HCT116 (cell line): ENCODE data around the gene AK5. TPM values are rescaled to one million over a fixed set of nuclear protein-coding genes. Genes with fewer than 3 reads are reported as not detected.

Experiments
- ATAC-seq: fragments of 200-7000 bp; cut with Tn5 transposase; 2 replicates; pipeline ENCODE4 v1.9.1; 2020; ENCODE audit warnings: mild to moderate bottlenecking, moderate library complexity
- BruUV-seq: library from RNA; stranded (reverse); fragments of 400-500 nt; replicated peaks from 2 replicates; lab custom pipeline; 2021; lab: Mats Ljungman, UMichigan
- CTCF ChIA-PET: fragments of 300-600 bp; sonication (Branson Sonifier 250); formaldehyde crosslinking; loops from one replicate; lab custom pipeline; 2021; ENCODE audit warnings: antibody characterized with exemption; lab: Charles Lee
- POLR2A ChIA-PET: fragments of 300-600, 350-600 bp; sonication (Branson Sonifier 250); formaldehyde crosslinking; loops from one replicate; lab custom pipeline; 2021; ENCODE audit warnings: antibody characterized with exemption; lab: Charles Lee
- RAD21 ChIA-PET, 2 experiments: fragments of 300-600 bp; sonication (Branson Sonifier 250); formaldehyde crosslinking; loops; one replicate each; lab custom pipeline; 2023; ENCODE audit warnings: low total read pairs in 2 of 2; ENCODE audit not compliant: uncharacterized antibody in 2 of 2, unreplicated experiment in 2 of 2, low non-redundant PET in 1 of 2; lab: Charles Lee
- DNase-seq: peaks from one replicate; pipeline ENCODE4 v3.0.0-alpha.2; 2010; ENCODE audit warnings: low read depth, low spot score
- H2AFZ ChIP-seq: fragments of 200-600 bp; shearing (Covaris generic), sonication (generic); 2 replicates; pipeline ENCODE4 v1.6.1; 2017; ENCODE audit warnings: low read depth, mixed run types, mixed read lengths, antibody characterized with exemption, low read length; ENCODE audit not compliant: poor library complexity, severe bottlenecking
- H3K27ac ChIP-seq: 2 replicates; pipeline ENCODE4 v1.5.1; 2012; ENCODE audit warnings: low read depth, low read length
- H3K27me3 ChIP-seq: fragments of 200-600 bp; sonication (generic); 2 replicates; pipeline ENCODE4 v1.6.1; 2016; ENCODE audit warnings: mixed run types, low read length, mixed read lengths; ENCODE audit not compliant: insufficient read depth
- H3K36me3 ChIP-seq, 2 experiments: fragments of 200-500 bp in 1 of 2; fragments of 200-600 bp in 1 of 2; sonication (Bioruptor generic) in 1 of 2; sonication (generic) in 1 of 2; 2 replicates each; pipeline versions ENCODE4 v1.5.1 to v1.6.1; 2014 to 2016; ENCODE audit warnings: low read length in 2 of 2, inconsistent platforms in 1 of 2, mixed read lengths in 1 of 2, mixed run types in 1 of 2; ENCODE audit not compliant: insufficient read depth in 2 of 2, control insufficient read depth in 1 of 2
- H3K4me1 ChIP-seq, 2 experiments: fragments of 200-600 bp in 1 of 2; sonication (generic) in 1 of 2; 2 replicates each; pipeline versions ENCODE4 v1.5.1 to v1.6.1; 2012 to 2017; ENCODE audit warnings: low read length in 2 of 2, inconsistent platforms in 1 of 2, mild to moderate bottlenecking in 1 of 2, mixed read lengths in 1 of 2, mixed run types in 1 of 2, moderate library complexity in 1 of 2; ENCODE audit not compliant: insufficient read depth in 2 of 2, control insufficient read depth in 1 of 2
- H3K4me2 ChIP-seq: fragments of 200-600 bp; sonication (generic); 2 replicates; pipeline ENCODE4 v1.6.1; 2017; ENCODE audit warnings: mixed run types, low read length, mixed read lengths
- H3K4me3 ChIP-seq, 2 experiments: fragments of 200-600 bp in 1 of 2; sonication (generic) in 1 of 2; replicated peaks in 1 of 2; 2 replicates each; pipeline ENCODE4 v1.5.1; 2011 to 2016; ENCODE audit warnings: low read length in 2 of 2, control low read depth in 1 of 2, low read depth in 1 of 2, mild to moderate bottlenecking in 1 of 2, mixed read lengths in 1 of 2, mixed run types in 1 of 2
- H3K79me2 ChIP-seq: fragments of 200-600 bp; sonication (generic); 2 replicates; pipeline ENCODE4 v1.6.1; 2017; ENCODE audit warnings: mild to moderate bottlenecking, mixed run types, low read length, moderate library complexity, mixed read lengths; ENCODE audit not compliant: insufficient read depth
- H3K9ac ChIP-seq: fragments of 200-600 bp; sonication (generic); 2 replicates; pipeline ENCODE4 v1.6.1; 2016; ENCODE audit warnings: low read length, mixed read lengths
- H3K9me2 ChIP-seq: fragments of 200-600 bp; sonication (generic), shearing (Covaris generic); 2 replicates; pipeline ENCODE4 v1.6.1; 2017; ENCODE audit warnings: mixed run types, mild to moderate bottlenecking, moderate library complexity; ENCODE audit not compliant: insufficient read depth
- H3K9me3 ChIP-seq, 2 experiments: fragments of 200-500 bp in 1 of 2; fragments of 200-600 bp in 1 of 2; sonication (Bioruptor generic) in 1 of 2; sonication (generic) in 1 of 2; 2 replicates each; pipeline ENCODE4 v1.6.1; 2014 to 2017; ENCODE audit warnings: low read length in 2 of 2, mixed read lengths in 2 of 2, inconsistent platforms in 1 of 2, low read depth in 1 of 2, mild to moderate bottlenecking in 1 of 2, mixed run types in 1 of 2, moderate library complexity in 1 of 2; ENCODE audit not compliant: control insufficient read depth in 1 of 2, insufficient read depth in 1 of 2
- H4K20me1 ChIP-seq: fragments of 200-600 bp; sonication (generic), shearing (Covaris generic); 2 replicates; pipeline ENCODE4 v1.6.1; 2017; ENCODE audit warnings: mixed run types, mild to moderate bottlenecking, moderate library complexity; ENCODE audit not compliant: insufficient read depth
- CEBPB ChIP-seq: IDR thresholded peaks from 2 replicates; pipeline ENCODE4 v1.6.1; 2012; ENCODE audit warnings: low read depth
- EGR1 ChIP-seq: IDR thresholded peaks from 2 replicates; pipeline ENCODE4 v1.6.1; 2012; ENCODE audit warnings: low read depth
- FOSL1 ChIP-seq: IDR thresholded peaks from 2 replicates; pipeline ENCODE4 v1.6.1; 2012; ENCODE audit warnings: low read depth
- SIN3A ChIP-seq: IDR thresholded peaks from 2 replicates; pipeline ENCODE4 v1.6.1; 2012; ENCODE audit warnings: low read depth
- SRF ChIP-seq: IDR thresholded peaks from 2 replicates; pipeline ENCODE4 v1.6.1; 2012; ENCODE audit warnings: low read depth
- YY1 ChIP-seq: IDR thresholded peaks from 2 replicates; pipeline ENCODE4 v1.6.1; 2011; ENCODE audit warnings: low read length, low read depth, moderate library complexity, mild to moderate bottlenecking; ENCODE audit not compliant: insufficient replicate concordance; ENCODE audit errors: extremely low read depth
- ZFX ChIP-seq: fragments of 450-650 bp; IDR thresholded peaks from 2 replicates; pipeline ENCODE4 v1.6.1; 2017
- intact Hi-C: fragments of 100-400 bp; cut with micrococcal nuclease; formaldehyde crosslinking; loops from 2 replicates; pipeline ENCODE4 v1.10.0; 2022
- total RNA-seq: library from RNA; stranded (reverse); gene quantifications from one replicate; pipeline ENCODE4 v1.2.1, GENCODE V29; 2021; ENCODE audit not compliant: unreplicated experiment
- TF ChIP-seq, protein P1 (sequence below): IDR thresholded peaks from 2 replicates; pipeline ENCODE4 v1.6.1; 2012; ENCODE audit warnings: low read depth
- TF ChIP-seq, protein P2 (sequence below): IDR thresholded peaks from 2 replicates; pipeline ENCODE4 v1.6.1; 2012

Gene AK5
- total RNA-seq, 1 experiment from 2014 or later, result 0.22 TPM

DNA sequence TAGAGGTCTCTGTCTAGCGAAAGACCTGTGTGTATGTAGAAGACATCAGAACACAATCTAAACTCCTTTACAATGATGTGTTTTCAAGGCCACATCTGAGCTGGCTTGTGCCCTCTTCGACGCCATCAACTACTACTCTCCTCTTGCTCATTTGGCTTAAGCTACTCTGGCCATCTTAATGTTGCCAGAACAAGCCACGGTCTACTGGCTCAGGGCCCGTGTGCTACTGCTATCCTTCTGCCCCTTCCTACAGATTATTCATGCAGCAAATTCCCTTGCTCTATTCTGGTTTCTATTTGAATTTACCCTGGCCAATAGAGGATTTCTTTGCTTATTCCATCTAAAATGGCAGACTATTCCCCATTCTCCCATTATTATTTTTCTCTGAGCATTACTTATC, 278.9 kb downstream of the AK5 start:
- Histone ChIP-seq H3K9me3 (no peaks in the 10 kb centered on the region), H4K20me1 (no peaks in the 10 kb centered on the region), H3K9ac (no peak overlapping the region), H3K4me3 (no peak overlapping the region), H3K9me2 (no peaks in the 10 kb centered on the region), H3K79me2 (no peaks in the 10 kb centered on the region), H3K27me3 (no peaks in the 10 kb centered on the region), H2AFZ (no peak overlapping the region), H3K36me3 (peaks cover 7 to 9% of the 10 kb centered on the region in 2 experiments; a peak in 3 of 4 replicates), H3K4me2 (no peak overlapping the region), H3K27ac (no peak overlapping the region), H3K4me1 (no peaks in the 10 kb centered on the region)
- DNase-seq (no peak), ATAC-seq (no peak)
- RAD21 ChIA-PET, result no interaction called here
- no TSS peak for BruUV-seq
- POLR2A ChIA-PET, result no interaction called here
- intact Hi-C loops, result no loop called here
- CTCF ChIA-PET, result no interaction called here
- TF ChIP-seq YY1 (no peak), EGR1 (no peak), CEBPB (no peak), SIN3A (no peak), FOSL1 (no peak), ZFX (no peak), SRF (no peak)
- TF ChIP-seq, protein P1, sequence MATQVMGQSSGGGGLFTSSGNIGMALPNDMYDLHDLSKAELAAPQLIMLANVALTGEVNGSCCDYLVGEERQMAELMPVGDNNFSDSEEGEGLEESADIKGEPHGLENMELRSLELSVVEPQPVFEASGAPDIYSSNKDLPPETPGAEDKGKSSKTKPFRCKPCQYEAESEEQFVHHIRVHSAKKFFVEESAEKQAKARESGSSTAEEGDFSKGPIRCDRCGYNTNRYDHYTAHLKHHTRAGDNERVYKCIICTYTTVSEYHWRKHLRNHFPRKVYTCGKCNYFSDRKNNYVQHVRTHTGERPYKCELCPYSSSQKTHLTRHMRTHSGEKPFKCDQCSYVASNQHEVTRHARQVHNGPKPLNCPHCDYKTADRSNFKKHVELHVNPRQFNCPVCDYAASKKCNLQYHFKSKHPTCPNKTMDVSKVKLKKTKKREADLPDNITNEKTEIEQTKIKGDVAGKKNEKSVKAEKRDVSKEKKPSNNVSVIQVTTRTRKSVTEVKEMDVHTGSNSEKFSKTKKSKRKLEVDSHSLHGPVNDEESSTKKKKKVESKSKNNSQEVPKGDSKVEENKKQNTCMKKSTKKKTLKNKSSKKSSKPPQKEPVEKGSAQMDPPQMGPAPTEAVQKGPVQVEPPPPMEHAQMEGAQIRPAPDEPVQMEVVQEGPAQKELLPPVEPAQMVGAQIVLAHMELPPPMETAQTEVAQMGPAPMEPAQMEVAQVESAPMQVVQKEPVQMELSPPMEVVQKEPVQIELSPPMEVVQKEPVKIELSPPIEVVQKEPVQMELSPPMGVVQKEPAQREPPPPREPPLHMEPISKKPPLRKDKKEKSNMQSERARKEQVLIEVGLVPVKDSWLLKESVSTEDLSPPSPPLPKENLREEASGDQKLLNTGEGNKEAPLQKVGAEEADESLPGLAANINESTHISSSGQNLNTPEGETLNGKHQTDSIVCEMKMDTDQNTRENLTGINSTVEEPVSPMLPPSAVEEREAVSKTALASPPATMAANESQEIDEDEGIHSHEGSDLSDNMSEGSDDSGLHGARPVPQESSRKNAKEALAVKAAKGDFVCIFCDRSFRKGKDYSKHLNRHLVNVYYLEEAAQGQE, result no peak
- TF ChIP-seq, protein P2, sequence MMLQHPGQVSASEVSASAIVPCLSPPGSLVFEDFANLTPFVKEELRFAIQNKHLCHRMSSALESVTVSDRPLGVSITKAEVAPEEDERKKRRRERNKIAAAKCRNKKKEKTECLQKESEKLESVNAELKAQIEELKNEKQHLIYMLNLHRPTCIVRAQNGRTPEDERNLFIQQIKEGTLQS, result no peak
